ENCODE measurements around the gene OR6M1. TPM values are rescaled to one million over a fixed set of nuclear protein-coding genes. Genes with fewer than 3 reads are reported as not detected.

OR6M1 gene
- total and polyA plus RNA-seq, 4 donors, result not detected

- TF ChIP-seq, protein P1, sequence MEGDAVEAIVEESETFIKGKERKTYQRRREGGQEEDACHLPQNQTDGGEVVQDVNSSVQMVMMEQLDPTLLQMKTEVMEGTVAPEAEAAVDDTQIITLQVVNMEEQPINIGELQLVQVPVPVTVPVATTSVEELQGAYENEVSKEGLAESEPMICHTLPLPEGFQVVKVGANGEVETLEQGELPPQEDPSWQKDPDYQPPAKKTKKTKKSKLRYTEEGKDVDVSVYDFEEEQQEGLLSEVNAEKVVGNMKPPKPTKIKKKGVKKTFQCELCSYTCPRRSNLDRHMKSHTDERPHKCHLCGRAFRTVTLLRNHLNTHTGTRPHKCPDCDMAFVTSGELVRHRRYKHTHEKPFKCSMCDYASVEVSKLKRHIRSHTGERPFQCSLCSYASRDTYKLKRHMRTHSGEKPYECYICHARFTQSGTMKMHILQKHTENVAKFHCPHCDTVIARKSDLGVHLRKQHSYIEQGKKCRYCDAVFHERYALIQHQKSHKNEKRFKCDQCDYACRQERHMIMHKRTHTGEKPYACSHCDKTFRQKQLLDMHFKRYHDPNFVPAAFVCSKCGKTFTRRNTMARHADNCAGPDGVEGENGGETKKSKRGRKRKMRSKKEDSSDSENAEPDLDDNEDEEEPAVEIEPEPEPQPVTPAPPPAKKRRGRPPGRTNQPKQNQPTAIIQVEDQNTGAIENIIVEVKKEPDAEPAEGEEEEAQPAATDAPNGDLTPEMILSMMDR (IDR thresholded peaks at IDR 0.05; ENCODE audit: low read depth, low read length, missing input control), result no peak
- TF ChIP-seq RXRA (IDR thresholded peaks at IDR 0.05), result no peak
- no peak for TF ChIP-seq FOXA1 (IDR thresholded peaks at IDR 0.05)
- no peak for TF ChIP-seq GABPA (IDR thresholded peaks at IDR 0.05 in 1 of 2, conservative IDR thresholded peaks at IDR 0.05 in 1 of 2)
Measured at GRCh38 chr11:123838199-123838598, 32.0 kb upstream of the OR6M1 start (continued).

DNA sequence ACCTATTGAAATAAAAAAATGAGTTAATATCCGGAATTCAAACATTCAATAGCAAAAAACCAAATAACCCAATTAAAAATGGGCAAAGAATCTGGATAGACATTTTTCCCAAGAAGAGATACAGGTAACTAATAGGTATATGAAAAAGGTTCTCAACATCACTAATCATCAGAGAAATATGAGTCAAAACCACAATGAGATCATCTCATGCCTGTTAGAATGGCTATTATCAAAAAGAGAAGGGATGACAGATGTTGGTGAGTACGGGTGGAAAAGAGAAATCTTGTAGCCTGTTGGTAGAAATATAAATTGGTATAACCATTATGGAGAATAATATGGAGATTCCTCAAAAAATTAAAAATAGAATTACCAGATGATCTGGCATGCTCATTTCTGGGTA is 26.9 kb upstream of the OR6M1 start:
- no peak overlapping the region for H3K4me3 ChIP-seq (ENCODE audit: low read depth in 1 of 3, low read length in 3 of 3)
- DNase-seq (ENCODE audit: low spot score), result no peak
- H3K4me1 ChIP-seq (ENCODE audit: control insufficient read depth in 4 of 4, insufficient read depth in 4 of 4, low read length in 3 of 4), result no peaks in the 10 kb centered on the region
- peaks cover 0 to 3% (median 0%) of the 10 kb centered on the region in 4 donors for H3K9me3 ChIP-seq (ENCODE audit: control insufficient read depth in 4 of 4, low read length in 3 of 4)
- H3K36me3 ChIP-seq (ENCODE audit: control insufficient read depth in 4 of 4, insufficient read depth in 3 of 4, low read depth in 1 of 4, low read length in 3 of 4), result no peaks in the 10 kb centered on the region
- H3K9ac ChIP-seq (ENCODE audit: low read depth in 1 of 2, low read length in 2 of 2), result no peak overlapping the region
- peaks cover 0 to 2% (median 0%) of the 10 kb centered on the region in 4 donors for H3K27me3 ChIP-seq (ENCODE audit: control insufficient read depth in 4 of 4, insufficient read depth in 4 of 4, low read length in 3 of 4)
- H3K27ac ChIP-seq (ENCODE audit: low read depth in 1 of 2, low read length in 2 of 2), result no peak overlapping the region
- WGBS, result 69% methylated on average over 2 of the region's 2 CpGs
- no peak for TF ChIP-seq TAF1 (conservative IDR thresholded peaks at IDR 0.05)
- TF ChIP-seq FOXA1 (IDR thresholded peaks at IDR 0.05), result no peak

DNA sequence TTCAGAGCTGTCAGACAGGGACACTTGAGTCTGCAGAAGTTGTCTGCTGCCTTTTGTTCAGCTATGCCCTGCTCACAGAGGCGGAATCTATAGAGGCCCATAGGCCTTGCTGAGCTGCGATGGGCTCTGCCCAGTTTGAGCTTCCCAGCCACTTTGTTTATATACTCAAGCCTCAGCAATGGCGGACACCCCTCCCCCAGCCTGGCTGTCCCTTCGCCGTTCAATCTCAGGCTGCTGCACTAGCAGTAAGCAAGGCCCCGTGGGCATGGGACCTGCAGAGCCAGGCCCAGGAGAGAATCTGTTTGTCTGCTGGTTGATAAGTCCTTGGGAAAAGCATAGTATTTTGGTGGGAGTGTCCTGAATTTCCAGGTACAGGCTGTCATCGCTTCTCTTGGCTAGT is 23.6 kb upstream of the OR6M1 start:
- no peak for DNase-seq (ENCODE audit: low spot score)
- peaks cover 0 to 3% (median 0%) of the 10 kb centered on the region in 4 donors for H3K9me3 ChIP-seq (ENCODE audit: control insufficient read depth in 4 of 4, low read length in 3 of 4)
- no peak overlapping the region for H3K9ac ChIP-seq (ENCODE audit: low read depth in 1 of 2, low read length in 2 of 2)
- no peak overlapping the region for H3K27ac ChIP-seq (ENCODE audit: low read depth in 1 of 2, low read length in 2 of 2)
- TF ChIP-seq, protein P2, sequence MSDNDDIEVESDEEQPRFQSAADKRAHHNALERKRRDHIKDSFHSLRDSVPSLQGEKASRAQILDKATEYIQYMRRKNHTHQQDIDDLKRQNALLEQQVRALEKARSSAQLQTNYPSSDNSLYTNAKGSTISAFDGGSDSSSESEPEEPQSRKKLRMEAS (IDR thresholded peaks at IDR 0.05), result no peak
- TF ChIP-seq SP1 (IDR thresholded peaks at IDR 0.05), result no peak
- TF ChIP-seq RXRA (IDR thresholded peaks at IDR 0.05), result no peak
- TF ChIP-seq HNF4A (conservative IDR thresholded peaks at IDR 0.05), result no peak
- TF ChIP-seq, protein P3, sequence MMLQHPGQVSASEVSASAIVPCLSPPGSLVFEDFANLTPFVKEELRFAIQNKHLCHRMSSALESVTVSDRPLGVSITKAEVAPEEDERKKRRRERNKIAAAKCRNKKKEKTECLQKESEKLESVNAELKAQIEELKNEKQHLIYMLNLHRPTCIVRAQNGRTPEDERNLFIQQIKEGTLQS (IDR thresholded peaks at IDR 0.05), result no peak
- TF ChIP-seq, protein P1 (IDR thresholded peaks at IDR 0.05; ENCODE audit: low read depth, low read length, missing input control), result no peak
- no peak for TF ChIP-seq YY1 (IDR thresholded peaks at IDR 0.05)
- TF ChIP-seq EGR1 (IDR thresholded peaks at IDR 0.05; ENCODE audit: low read depth in 2 of 2), result no peak
- no peak for TF ChIP-seq GABPA (IDR thresholded peaks at IDR 0.05 in 1 of 2, conservative IDR thresholded peaks at IDR 0.05 in 1 of 2)
- no peak for TF ChIP-seq FOXA2 (IDR thresholded peaks at IDR 0.05)
- no peak for TF ChIP-seq RAD21 (IDR thresholded peaks at IDR 0.05)
- TF ChIP-seq, protein P4, sequence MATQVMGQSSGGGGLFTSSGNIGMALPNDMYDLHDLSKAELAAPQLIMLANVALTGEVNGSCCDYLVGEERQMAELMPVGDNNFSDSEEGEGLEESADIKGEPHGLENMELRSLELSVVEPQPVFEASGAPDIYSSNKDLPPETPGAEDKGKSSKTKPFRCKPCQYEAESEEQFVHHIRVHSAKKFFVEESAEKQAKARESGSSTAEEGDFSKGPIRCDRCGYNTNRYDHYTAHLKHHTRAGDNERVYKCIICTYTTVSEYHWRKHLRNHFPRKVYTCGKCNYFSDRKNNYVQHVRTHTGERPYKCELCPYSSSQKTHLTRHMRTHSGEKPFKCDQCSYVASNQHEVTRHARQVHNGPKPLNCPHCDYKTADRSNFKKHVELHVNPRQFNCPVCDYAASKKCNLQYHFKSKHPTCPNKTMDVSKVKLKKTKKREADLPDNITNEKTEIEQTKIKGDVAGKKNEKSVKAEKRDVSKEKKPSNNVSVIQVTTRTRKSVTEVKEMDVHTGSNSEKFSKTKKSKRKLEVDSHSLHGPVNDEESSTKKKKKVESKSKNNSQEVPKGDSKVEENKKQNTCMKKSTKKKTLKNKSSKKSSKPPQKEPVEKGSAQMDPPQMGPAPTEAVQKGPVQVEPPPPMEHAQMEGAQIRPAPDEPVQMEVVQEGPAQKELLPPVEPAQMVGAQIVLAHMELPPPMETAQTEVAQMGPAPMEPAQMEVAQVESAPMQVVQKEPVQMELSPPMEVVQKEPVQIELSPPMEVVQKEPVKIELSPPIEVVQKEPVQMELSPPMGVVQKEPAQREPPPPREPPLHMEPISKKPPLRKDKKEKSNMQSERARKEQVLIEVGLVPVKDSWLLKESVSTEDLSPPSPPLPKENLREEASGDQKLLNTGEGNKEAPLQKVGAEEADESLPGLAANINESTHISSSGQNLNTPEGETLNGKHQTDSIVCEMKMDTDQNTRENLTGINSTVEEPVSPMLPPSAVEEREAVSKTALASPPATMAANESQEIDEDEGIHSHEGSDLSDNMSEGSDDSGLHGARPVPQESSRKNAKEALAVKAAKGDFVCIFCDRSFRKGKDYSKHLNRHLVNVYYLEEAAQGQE (IDR thresholded peaks at IDR 0.05), result no peak
- TF ChIP-seq FOXA1 (IDR thresholded peaks at IDR 0.05), result no peak
- no peak for TF ChIP-seq JUND (IDR thresholded peaks at IDR 0.05)
- TF ChIP-seq HNF4G (IDR thresholded peaks at IDR 0.05), result no peak
- TF ChIP-seq, protein P5, sequence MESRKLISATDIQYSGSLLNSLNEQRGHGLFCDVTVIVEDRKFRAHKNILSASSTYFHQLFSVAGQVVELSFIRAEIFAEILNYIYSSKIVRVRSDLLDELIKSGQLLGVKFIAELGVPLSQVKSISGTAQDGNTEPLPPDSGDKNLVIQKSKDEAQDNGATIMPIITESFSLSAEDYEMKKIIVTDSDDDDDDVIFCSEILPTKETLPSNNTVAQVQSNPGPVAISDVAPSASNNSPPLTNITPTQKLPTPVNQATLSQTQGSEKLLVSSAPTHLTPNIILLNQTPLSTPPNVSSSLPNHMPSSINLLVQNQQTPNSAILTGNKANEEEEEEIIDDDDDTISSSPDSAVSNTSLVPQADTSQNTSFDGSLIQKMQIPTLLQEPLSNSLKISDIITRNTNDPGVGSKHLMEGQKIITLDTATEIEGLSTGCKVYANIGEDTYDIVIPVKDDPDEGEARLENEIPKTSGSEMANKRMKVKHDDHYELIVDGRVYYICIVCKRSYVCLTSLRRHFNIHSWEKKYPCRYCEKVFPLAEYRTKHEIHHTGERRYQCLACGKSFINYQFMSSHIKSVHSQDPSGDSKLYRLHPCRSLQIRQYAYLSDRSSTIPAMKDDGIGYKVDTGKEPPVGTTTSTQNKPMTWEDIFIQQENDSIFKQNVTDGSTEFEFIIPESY (IDR thresholded peaks at IDR 0.05), result no peak
- TF ChIP-seq TAF1 (conservative IDR thresholded peaks at IDR 0.05), result no peak
- no peak for TF ChIP-seq NR2F2 (IDR thresholded peaks at IDR 0.05)
- H3K4me1 ChIP-seq (ENCODE audit: control insufficient read depth in 4 of 4, insufficient read depth in 4 of 4, low read length in 3 of 4), result no peaks in the 10 kb centered on the region
- no peaks in the 10 kb centered on the region for H3K36me3 ChIP-seq (ENCODE audit: control insufficient read depth in 4 of 4, insufficient read depth in 3 of 4, low read depth in 1 of 4, low read length in 3 of 4)
- 82% methylated on average over 7 of the region's 7 CpGs for WGBS
- no peak overlapping the region for H3K4me3 ChIP-seq (ENCODE audit: low read depth in 1 of 3, low read length in 3 of 3)
- peaks cover 0 to 2% (median 0%) of the 10 kb centered on the region in 4 donors for H3K27me3 ChIP-seq (ENCODE audit: control insufficient read depth in 4 of 4, insufficient read depth in 4 of 4, low read length in 3 of 4)

Data from liver (tissue), 9 donors.